ENCODE results near the gene SLITRK5. TPM values are rescaled to one million over a fixed set of nuclear protein-coding genes. Genes with fewer than 3 reads are reported as not detected.

SLITRK5 gene
- total and polyA plus RNA-seq, 7 donors, result under 0.01 to 1.1 (median 0.60) TPM; not detected in 1

- no peaks in the 10 kb centered on the region for H3K4me1 ChIP-seq
- H3K36me3 ChIP-seq, result no peaks in the 10 kb centered on the region
- intact Hi-C loops (cut with DNase I), result no loop called here
- no peak overlapping the region for H3K27ac ChIP-seq
- no peak for DNase-seq
- 51 to 70% methylated on average over 1 of the region's 1 CpG for WGBS, 2 donors
- H3K9me3 ChIP-seq, result no peaks in the 10 kb centered on the region
- H3K27me3 ChIP-seq, result no peaks in the 10 kb centered on the region
- no peak overlapping the region for H3K4me3 ChIP-seq
- TF ChIP-seq EP300 (IDR thresholded peaks at IDR 0.05) (no peak), POLR2A (IDR thresholded peaks at IDR 0.05) (no peak), POLR2AphosphoS5 (IDR thresholded peaks at IDR 0.05) (no peak), CTCF (IDR thresholded peaks at IDR 0.05) (no peak)
Measured at GRCh38 chr13:87709947-87710346, 38.8 kb downstream of the SLITRK5 start.

- no peaks in the 10 kb centered on the region for H3K36me3 ChIP-seq
- H3K27ac ChIP-seq, result no peak overlapping the region
- TF ChIP-seq CTCF (IDR thresholded peaks at IDR 0.05) (no peak), POLR2AphosphoS5 (IDR thresholded peaks at IDR 0.05) (no peak), POLR2A (IDR thresholded peaks at IDR 0.05) (no peak), EP300 (IDR thresholded peaks at IDR 0.05) (no peak)
- H3K4me3 ChIP-seq, result no peak overlapping the region
- H3K27me3 ChIP-seq, result no peaks in the 10 kb centered on the region
- intact Hi-C loops (cut with DNase I), result no loop called here
- no peaks in the 10 kb centered on the region for H3K4me1 ChIP-seq
- WGBS, 2 donors, result 57 to 74% methylated on average over 2 of the region's 2 CpGs
- no peak for DNase-seq
- no peaks in the 10 kb centered on the region for H3K9me3 ChIP-seq
Measured at GRCh38 chr13:87712012-87712411, 40.8 kb downstream of the SLITRK5 start.

All from sigmoid colon (tissue), 7 donors.